Hepatocyte (in vitro differentiated cells): ENCODE results near the gene EVI5L.
"Not testable (repeated sequence)": the region's sequence is repeated elsewhere in the genome, so short reads cannot be mapped to it uniquely, and the experiment has no call there.

ENCODE experiments used
- EZH2 ChIP-seq: fragments of 200-600 bp; sonication (generic); IDR thresholded peaks from 2 replicates; pipeline ENCODE4 v1.6.1; 2016; ENCODE audit warnings: antibody characterized with exemption, mild to moderate bottlenecking, borderline replicate concordance
- EZH2phosphoT487 ChIP-seq: fragments of 200-600 bp; sonication (generic); IDR thresholded peaks from one replicate; pipeline ENCODE4 v1.6.1; 2018; ENCODE audit warnings: antibody characterized with exemption, mild to moderate bottlenecking, low read depth, moderate library complexity; ENCODE audit not compliant: unreplicated experiment, severe bottlenecking
- TF ChIP-seq, protein P1 (sequence below): fragments of 200-600 bp; sonication (generic); IDR thresholded peaks from 2 replicates; pipeline ENCODE4 v1.5.1; 2016; ENCODE audit warnings: antibody characterized with exemption, mild to moderate bottlenecking; ENCODE audit not compliant: poor library complexity

DNA sequence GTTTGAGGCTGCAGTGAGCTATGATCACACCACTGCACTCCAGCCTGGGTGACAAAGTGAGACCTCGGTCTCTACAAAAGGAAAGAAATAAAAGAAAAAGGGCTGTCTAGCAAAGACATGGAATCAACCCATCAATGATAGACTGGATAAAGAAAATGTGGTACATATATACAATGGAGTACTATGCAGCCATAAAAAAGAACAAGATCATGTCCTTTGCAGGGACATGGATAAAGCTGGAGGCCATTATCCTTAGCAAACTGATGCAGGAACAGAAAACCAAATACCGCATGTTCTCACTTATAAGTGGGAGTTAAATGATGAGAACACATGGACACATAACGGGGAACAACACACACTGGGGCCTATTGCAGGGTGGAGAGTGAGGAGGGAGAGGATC, 14.0 kb upstream of the EVI5L start:
- TF ChIP-seq, protein P1, sequence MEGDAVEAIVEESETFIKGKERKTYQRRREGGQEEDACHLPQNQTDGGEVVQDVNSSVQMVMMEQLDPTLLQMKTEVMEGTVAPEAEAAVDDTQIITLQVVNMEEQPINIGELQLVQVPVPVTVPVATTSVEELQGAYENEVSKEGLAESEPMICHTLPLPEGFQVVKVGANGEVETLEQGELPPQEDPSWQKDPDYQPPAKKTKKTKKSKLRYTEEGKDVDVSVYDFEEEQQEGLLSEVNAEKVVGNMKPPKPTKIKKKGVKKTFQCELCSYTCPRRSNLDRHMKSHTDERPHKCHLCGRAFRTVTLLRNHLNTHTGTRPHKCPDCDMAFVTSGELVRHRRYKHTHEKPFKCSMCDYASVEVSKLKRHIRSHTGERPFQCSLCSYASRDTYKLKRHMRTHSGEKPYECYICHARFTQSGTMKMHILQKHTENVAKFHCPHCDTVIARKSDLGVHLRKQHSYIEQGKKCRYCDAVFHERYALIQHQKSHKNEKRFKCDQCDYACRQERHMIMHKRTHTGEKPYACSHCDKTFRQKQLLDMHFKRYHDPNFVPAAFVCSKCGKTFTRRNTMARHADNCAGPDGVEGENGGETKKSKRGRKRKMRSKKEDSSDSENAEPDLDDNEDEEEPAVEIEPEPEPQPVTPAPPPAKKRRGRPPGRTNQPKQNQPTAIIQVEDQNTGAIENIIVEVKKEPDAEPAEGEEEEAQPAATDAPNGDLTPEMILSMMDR = not testable (repeated sequence)
- TF ChIP-seq EZH2, EZH2phosphoT487: not testable (repeated sequence)
